Mesodermal cell (in vitro differentiated cells): ENCODE data around the gene ROPN1.
"Not testable (repeated sequence)": the region's sequence is repeated elsewhere in the genome, so short reads cannot be mapped to it uniquely, and the experiment has no call there.

ENCODE experiments used
- H3K27ac ChIP-seq: 2 replicates; pipeline ENCODE4 v1.7.0; 2013; ENCODE audit warnings: mild to moderate bottlenecking, low read depth, low read length, moderate library complexity; ENCODE audit not compliant: severe bottlenecking
- H3K36me3 ChIP-seq: 2 replicates; pipeline ENCODE4 v1.7.1; 2013; ENCODE audit warnings: mild to moderate bottlenecking, low read length, moderate library complexity; ENCODE audit not compliant: control insufficient read depth, insufficient read depth
- H3K4me1 ChIP-seq: one replicate; pipeline ENCODE4 v1.7.1; 2013; ENCODE audit warnings: mild to moderate bottlenecking, low read length; ENCODE audit not compliant: insufficient read depth, control insufficient read depth, poor library complexity, severe bottlenecking
- H3K4me3 ChIP-seq: 2 replicates; pipeline ENCODE4 v1.7.0; 2013; ENCODE audit warnings: low read length, control low read depth, mild to moderate bottlenecking; ENCODE audit not compliant: insufficient read depth, poor library complexity, severe bottlenecking; ENCODE audit errors: extremely low read depth
- H3K9me3 ChIP-seq: 2 replicates; pipeline ENCODE4 v1.7.1; 2013; ENCODE audit warnings: mild to moderate bottlenecking, low read length, moderate library complexity; ENCODE audit not compliant: control insufficient read depth
- WGBS, 2 experiments: methylation state at CpG; one replicate each; pipeline ENCODE4 v1.1.5; 2013; ENCODE audit warnings: missing lambda C conversion rate in 2 of 2; ENCODE audit not compliant: insufficient coverage in 2 of 2; 5-methylcytosine and 5-hydroxymethylcytosine counted together

ROPN1 gene

GRCh38 chr3:124026516-124026915 lies 34.6 kb upstream of the ROPN1 start:
- Histone ChIP-seq H3K36me3 (no peaks in the 10 kb centered on the region), H3K9me3 (no peaks in the 10 kb centered on the region), H3K27ac (no peak overlapping the region), H3K4me1 (no peaks in the 10 kb centered on the region), H3K4me3 (no peak overlapping the region)
- WGBS, 2 experiments: 85 to 100% methylated on average over 2 to 3 of the region's 4 CpGs

DNA sequence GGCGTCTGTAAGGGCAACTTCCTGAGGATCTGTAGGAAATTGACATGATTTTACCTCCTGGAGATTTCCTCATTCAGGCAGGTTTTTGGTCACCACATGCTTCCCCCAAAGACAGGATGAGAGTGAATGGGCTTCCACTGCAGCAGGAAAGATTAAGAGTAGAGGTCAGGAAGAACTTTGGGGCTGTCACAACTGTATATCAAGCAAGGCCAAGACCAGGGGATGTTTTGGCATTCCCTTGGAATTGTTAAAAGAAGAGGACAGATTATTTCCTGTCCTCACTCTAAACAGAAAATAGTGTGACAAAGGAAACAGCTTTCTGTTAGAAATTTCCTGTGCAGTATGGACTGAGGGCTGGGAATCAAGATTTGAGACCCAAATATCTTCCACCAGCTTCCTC lies 31.6 kb upstream of the ROPN1 start:
- 100% methylated on average over 1 of the region's 1 CpG for WGBS, 2 experiments
- H3K36me3 ChIP-seq, H3K4me3 ChIP-seq: not testable (repeated sequence)

DNA sequence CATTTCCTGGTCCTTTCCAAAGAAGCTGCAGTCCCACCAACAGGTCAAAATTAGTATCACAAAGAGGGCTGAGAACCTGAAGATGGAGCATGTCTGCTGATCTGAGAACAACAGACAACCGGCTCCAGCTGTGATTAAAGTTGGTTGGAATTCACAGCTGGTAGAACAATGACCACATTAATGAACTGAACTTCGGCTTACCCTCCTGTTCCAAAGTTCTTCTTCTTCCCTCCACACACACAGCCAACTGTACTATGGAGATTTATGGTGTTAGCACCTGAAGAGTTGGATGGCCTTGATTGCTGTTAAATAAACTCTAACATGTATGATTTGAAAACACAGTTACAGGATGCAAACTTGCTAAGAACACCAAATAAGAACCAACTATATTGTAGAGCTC lies 27.4 kb upstream of the ROPN1 start:
- Histone ChIP-seq H3K27ac (no peak overlapping the region), H3K9me3 (no peaks in the 10 kb centered on the region), H3K4me1 (no peaks in the 10 kb centered on the region), H3K4me3 (no peak overlapping the region), H3K36me3 (no peaks in the 10 kb centered on the region)
- WGBS, 2 experiments: 67 to 86% methylated on average over 1 of the region's 2 CpGs

More for the DNA sequence above, 31.6 kb upstream of the ROPN1 start:
- H3K4me1 ChIP-seq, H3K9me3 ChIP-seq, H3K27ac ChIP-seq: not testable (repeated sequence)

- 89 to 94% methylated on average over 3 of the region's 6 CpGs for WGBS, 2 experiments
- not testable (repeated sequence) for H3K4me3 ChIP-seq, H3K36me3 ChIP-seq, H3K4me1 ChIP-seq, H3K9me3 ChIP-seq, H3K27ac ChIP-seq
Observed at GRCh38 chr3:124017502-124017901, 25.6 kb upstream of the ROPN1 start.

GRCh38 chr3:124016483-124016882 lies 24.6 kb upstream of the ROPN1 start:
- H3K4me3 ChIP-seq, H3K4me1 ChIP-seq, H3K9me3 ChIP-seq, H3K36me3 ChIP-seq, H3K27ac ChIP-seq: not testable (repeated sequence)
- WGBS, 2 experiments: 0% methylated on average over 1 of the region's 4 CpGs

- Histone ChIP-seq H3K4me1 (no peaks in the 10 kb centered on the region), H3K27ac (no peak overlapping the region), H3K36me3 (no peaks in the 10 kb centered on the region), H3K9me3 (no peaks in the 10 kb centered on the region), H3K4me3 (no peak overlapping the region)
- WGBS, 2 experiments: 87 to 100% methylated on average over 1 to 3 of the region's 3 CpGs
Observed at GRCh38 chr3:124014366-124014942, 22.5 kb upstream of the ROPN1 start.

- not testable (repeated sequence) for H3K9me3 ChIP-seq, H3K4me3 ChIP-seq, H3K4me1 ChIP-seq, H3K36me3 ChIP-seq, H3K27ac ChIP-seq
- WGBS, 2 experiments: no CpG with 5 or more reads among the region's 1 CpG
Observed at GRCh38 chr3:124008321-124008720, 16.4 kb upstream of the ROPN1 start.

DNA sequence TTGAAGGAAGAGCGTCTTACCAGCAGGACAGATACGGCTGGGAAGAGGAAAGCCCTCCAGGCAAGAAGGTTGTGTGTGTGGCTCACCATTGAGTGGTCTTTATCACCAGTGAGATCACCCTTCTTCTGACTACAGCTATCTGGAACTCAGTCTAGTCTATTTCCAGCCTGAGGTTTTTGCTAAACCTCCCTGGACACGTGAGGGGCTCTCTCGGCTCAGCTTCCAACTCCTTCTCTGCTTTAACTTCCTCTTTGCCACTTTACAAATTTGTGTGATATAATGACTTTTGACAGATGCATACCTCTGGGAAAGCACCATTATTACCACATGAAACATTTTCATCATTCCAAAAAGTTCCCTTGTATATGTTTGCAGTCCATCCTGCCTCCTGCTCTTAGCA lies 15.3 kb upstream of the ROPN1 start:
- Histone ChIP-seq H3K36me3 (no peaks in the 10 kb centered on the region), H3K9me3 (no peaks in the 10 kb centered on the region), H3K4me3 (no peak overlapping the region), H3K4me1 (no peaks in the 10 kb centered on the region), H3K27ac (no peak overlapping the region)
- 64 to 92% methylated on average over 2 of the region's 4 CpGs for WGBS, 2 experiments

DNA sequence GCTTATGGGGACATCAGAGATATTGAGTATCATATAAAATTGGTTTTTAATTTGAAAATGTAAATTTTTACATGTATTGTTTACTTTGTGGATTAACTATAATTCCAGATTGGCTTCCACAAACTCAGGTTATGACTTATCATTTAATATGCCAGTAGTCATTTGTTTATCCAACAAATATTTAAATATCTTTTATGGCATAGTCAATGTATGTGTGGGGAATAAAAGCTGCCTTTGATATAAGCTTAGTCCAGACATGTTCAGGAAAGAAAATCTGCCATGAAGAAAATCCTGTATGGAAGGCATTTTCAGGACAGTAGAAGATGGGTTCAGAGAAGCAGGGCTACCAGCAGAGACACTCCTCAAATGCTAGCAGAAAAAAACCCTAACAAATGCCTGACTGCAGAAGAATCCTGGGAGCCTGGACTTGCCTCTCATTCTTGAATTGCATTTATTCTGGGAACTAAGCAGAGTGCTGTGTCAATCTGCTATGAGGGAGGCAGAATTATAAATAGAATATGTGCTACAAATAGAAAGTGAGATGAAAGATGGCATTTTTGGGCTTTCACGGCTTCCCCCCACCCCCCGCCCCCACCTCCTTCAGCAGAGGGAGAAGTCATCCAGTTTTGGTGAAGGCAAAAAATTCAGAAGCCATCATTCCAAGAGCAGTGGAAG lies 10.6 kb upstream of the ROPN1 start:
- H3K9me3 ChIP-seq, H3K4me1 ChIP-seq, H3K27ac ChIP-seq, H3K4me3 ChIP-seq, H3K36me3 ChIP-seq: not testable (repeated sequence)
- WGBS, 2 experiments: no CpG with 5 or more reads among the region's 2 CpGs

DNA sequence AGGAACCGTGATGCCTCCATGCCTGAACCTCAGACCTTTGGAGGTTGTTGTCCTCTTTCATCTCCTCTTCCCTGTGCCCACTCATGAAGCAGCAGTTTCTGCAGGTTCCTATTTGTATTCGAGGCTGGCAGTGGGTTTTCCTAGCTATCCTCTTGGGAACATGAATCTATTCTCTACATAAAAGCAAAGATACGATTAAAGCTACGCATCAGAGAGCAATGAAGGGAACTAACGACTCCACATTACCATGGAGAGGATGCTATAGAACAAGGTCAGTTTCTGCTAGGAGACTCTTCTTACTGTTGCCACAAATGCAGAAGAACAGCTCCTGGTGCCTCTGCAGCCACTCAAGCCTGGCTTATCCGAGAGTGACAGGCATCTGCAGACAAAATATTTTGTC lies 9.4 kb upstream of the ROPN1 start:
- not testable (repeated sequence) for H3K27ac ChIP-seq, H3K36me3 ChIP-seq, H3K4me3 ChIP-seq, H3K9me3 ChIP-seq, H3K4me1 ChIP-seq
- 92 to 93% methylated on average over 4 to 5 of the region's 6 CpGs for WGBS, 2 experiments

- no peaks in the 10 kb centered on the region for H3K4me1 ChIP-seq
- no peak overlapping the region for H3K27ac ChIP-seq
- no peaks in the 10 kb centered on the region for H3K36me3 ChIP-seq
- H3K4me3 ChIP-seq: no peak overlapping the region
- H3K9me3 ChIP-seq: no peaks in the 10 kb centered on the region
- WGBS, 2 experiments: 86% methylated on average over 2 of the region's 2 CpGs; no CpG with 5 or more reads in 1 of the 2 experiments
Observed at GRCh38 chr3:123997543-123997942, 5.6 kb upstream of the ROPN1 start.
